Left ventricle myocardium inferior (tissue), 1 donor: ENCODE results near the gene OR9Q1. TPM values are rescaled to one million over a fixed set of nuclear protein-coding genes. Genes with fewer than 3 reads are reported as not detected.
"Not testable (repeated sequence)": the region's sequence is repeated elsewhere in the genome, so short reads cannot be mapped to it uniquely, and the experiment has no call there.

ENCODE experiments used
- DNase-seq: peaks from one replicate; pipeline ENCODE4 v3.0.0-alpha.2; 2020
- H3K27ac ChIP-seq: fragments of 200-600 bp; replicated peaks from 2 replicates; pipeline ENCODE4 v1.8.0; 2021
- H3K27me3 ChIP-seq: fragments of 200-600 bp; 2 replicates; pipeline ENCODE4 v1.8.0; 2021; ENCODE audit warnings: low read depth
- H3K36me3 ChIP-seq: fragments of 200-600 bp; 2 replicates; pipeline ENCODE4 v1.8.0; 2021
- H3K4me1 ChIP-seq: fragments of 200-600 bp; 2 replicates; pipeline ENCODE4 v1.8.0; 2021
- H3K4me3 ChIP-seq: fragments of 200-600 bp; 2 replicates; pipeline ENCODE4 v1.8.0; 2021; ENCODE audit warnings: mild to moderate bottlenecking, moderate library complexity
- H3K9me3 ChIP-seq: fragments of 200-600 bp; replicated peaks from 2 replicates; pipeline ENCODE4 v1.8.0; 2021
- CTCF ChIP-seq: fragments of 200-600 bp; IDR thresholded peaks from 2 replicates; pipeline ENCODE4 v1.8.0; 2021; ENCODE audit warnings: antibody characterized with exemption, mild to moderate bottlenecking, borderline replicate concordance
- intact Hi-C: fragments of 100-400 bp; cut with micrococcal nuclease; formaldehyde crosslinking; loops from one replicate; pipeline ENCODE4 v1.11.0; 2022
- total RNA-seq: library from RNA; stranded (reverse); fragmentation: NEBNext Ultra II Directional; extraction: Animal tissue kit (Norgen Biotek cat#: 25700); gene quantifications from one replicate; pipeline ENCODE4 v1.2.1, GENCODE V29; 2021
- donor health status: DM: no; HTN: yes; CAD: no; lungs with severe emphysema.

The OR9Q1 gene
- total RNA-seq, 1 donor from 2014 or later: not detected

GRCh38 chr11:58204042-58204441 lies 180.4 kb downstream of the OR9Q1 start, which contains the start of gene OR1S2:
TSS of gene OR1S2 (minus strand) at chr11:58204142. CDS start at chr11:58204142, 0 bp downstream.
- intact Hi-C loops: no loop called here
- TF ChIP-seq CTCF: no peak
- Histone ChIP-seq H3K36me3 (no peaks in the 10 kb centered on the region), H3K4me3 (no peak within 1 kb of the TSS), H3K27me3 (no peaks in the 10 kb centered on the region), H3K9me3 (peaks cover 5% of the 10 kb centered on the region), H3K4me1 (no peaks in the 10 kb centered on the region), H3K27ac (no peak within 1 kb of the TSS)
- no peak for DNase-seq

DNA sequence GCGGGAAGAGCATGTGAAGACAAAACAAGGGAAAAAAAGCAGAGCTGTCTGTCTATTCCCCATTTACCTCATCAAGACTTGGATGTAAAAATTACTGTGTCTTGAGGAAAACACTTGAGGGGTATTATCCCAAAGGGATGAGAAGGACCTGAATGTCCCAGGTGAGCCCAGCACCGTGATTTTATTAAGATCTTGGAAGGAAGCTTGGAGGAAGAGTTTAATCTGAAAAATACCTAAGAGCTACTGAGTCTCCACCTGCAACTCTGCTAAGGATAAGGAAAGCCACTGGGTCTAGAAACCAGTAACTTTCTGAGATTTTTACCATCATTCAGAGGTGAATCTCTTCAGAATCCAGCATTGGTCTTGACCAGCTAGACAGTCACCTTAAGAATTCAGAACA lies 188.7 kb downstream of the OR9Q1 start, which contains the start of gene OR1S1:
Gene OR1S1 (plus strand): TSS at position 301 of the 400 bp plus-strand sequence.
- DNase-seq, H3K4me1 ChIP-seq, H3K9me3 ChIP-seq, H3K27ac ChIP-seq, H3K4me3 ChIP-seq, H3K27me3 ChIP-seq, H3K36me3 ChIP-seq, intact Hi-C loops: not testable (repeated sequence)

- intact Hi-C loops: no loop called here
- no peak overlapping the region for H3K4me3 ChIP-seq
- no peaks in the 10 kb centered on the region for H3K27me3 ChIP-seq
- H3K9me3 ChIP-seq: no peaks in the 10 kb centered on the region
- H3K36me3 ChIP-seq: no peaks in the 10 kb centered on the region
- no peaks in the 10 kb centered on the region for H3K4me1 ChIP-seq
- no peak for DNase-seq
- TF ChIP-seq CTCF: no peak
- H3K27ac ChIP-seq: no peak overlapping the region
These were observed 192.8 kb downstream of the OR9Q1 start for GRCh38 chr11:58216476-58216875.

DNA sequence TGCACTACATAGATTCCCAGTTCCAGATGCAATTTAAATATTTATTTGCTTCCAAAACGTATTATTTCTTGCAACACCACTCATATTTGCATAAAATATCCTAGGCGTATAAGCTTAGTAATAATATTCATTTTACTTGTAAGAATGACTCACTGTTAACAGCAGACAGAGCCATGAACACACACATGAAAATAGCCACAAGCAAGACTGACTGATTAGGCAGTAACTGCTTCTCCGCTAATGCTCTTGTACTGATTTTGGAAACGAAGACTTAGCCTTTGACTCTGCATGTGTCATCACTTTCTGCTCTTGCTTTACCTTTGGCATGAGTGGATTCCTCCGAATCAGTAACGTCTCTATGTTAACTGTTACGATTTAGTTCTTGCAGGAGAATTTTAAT lies 199.0 kb downstream of the OR9Q1 start:
- no peak for TF ChIP-seq CTCF
- Histone ChIP-seq H3K36me3 (no peaks in the 10 kb centered on the region), H3K27ac (no peak overlapping the region), H3K9me3 (peaks cover 6% of the 10 kb centered on the region), H3K4me3 (no peak overlapping the region), H3K27me3 (no peaks in the 10 kb centered on the region), H3K4me1 (no peaks in the 10 kb centered on the region)
- intact Hi-C loops: no loop called here
- no peak for DNase-seq

DNA sequence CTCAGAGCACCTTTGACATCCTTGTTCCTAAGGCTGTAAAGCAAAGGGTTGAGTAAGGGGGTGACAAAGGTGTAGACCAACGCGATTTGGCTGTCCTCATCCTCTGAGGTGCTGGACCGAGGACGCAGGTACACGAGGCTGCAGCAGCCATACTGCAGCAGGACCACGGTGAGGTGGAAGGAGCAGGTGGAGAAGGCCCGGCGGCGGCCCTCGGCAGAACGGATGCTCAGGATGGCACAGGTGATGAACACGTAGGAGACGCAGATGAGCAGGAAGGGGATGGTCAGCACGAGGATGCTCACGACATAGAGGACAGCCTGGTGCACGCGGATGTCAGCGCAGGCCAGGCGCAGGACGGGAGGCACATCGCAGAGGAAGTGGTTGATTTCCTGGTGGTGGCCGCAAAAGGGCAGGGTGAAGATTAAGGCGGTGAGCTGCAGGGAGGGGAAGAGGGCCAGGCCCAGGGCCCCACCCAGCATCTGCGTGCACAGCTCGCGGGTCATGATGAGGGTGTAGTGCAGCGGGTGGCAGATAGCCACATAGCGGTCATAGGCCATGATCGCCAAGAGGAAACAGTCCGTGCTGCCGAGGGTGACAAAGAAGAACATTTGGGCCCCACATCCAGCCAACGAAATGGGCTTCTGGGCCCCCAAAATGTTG lies 204.4 kb downstream of the OR9Q1 start:
- intact Hi-C loops: no loop called here
- no peaks in the 10 kb centered on the region for H3K4me1 ChIP-seq
- no peaks in the 10 kb centered on the region for H3K27me3 ChIP-seq
- H3K27ac ChIP-seq: no peak overlapping the region
- no peak for TF ChIP-seq CTCF
- H3K9me3 ChIP-seq: peaks cover 12% of the 10 kb centered on the region
- H3K36me3 ChIP-seq: no peaks in the 10 kb centered on the region
- no peak overlapping the region for H3K4me3 ChIP-seq
- DNase-seq: no peak

Other genes starting within 250 kb of the OR9Q1 start
- not detected for gene OR6Q1, start 7.1 kb downstream of the OR9Q1 start, total RNA-seq
- gene OR9I1, start 101.6 kb downstream of the OR9Q1 start, total RNA-seq: not detected
- gene OR9Q2, start 165.2 kb downstream of the OR9Q1 start, total RNA-seq: not detected
- gene OR1S2, start 180.3 kb downstream of the OR9Q1 start, total RNA-seq: not detected
- not detected for gene OR1S1, start 188.8 kb downstream of the OR9Q1 start, total RNA-seq
- gene OR10Q1, start 205.0 kb downstream of the OR9Q1 start, total RNA-seq: not detected
- gene OR10W1, start 244.4 kb downstream of the OR9Q1 start, total RNA-seq: not detected